ENCODE results near the gene RCAN3.
"Not testable (repeated sequence)": the region's sequence is repeated elsewhere in the genome, so short reads cannot be mapped to it uniquely, and the experiment has no call there.

The RCAN3 gene

DNA sequence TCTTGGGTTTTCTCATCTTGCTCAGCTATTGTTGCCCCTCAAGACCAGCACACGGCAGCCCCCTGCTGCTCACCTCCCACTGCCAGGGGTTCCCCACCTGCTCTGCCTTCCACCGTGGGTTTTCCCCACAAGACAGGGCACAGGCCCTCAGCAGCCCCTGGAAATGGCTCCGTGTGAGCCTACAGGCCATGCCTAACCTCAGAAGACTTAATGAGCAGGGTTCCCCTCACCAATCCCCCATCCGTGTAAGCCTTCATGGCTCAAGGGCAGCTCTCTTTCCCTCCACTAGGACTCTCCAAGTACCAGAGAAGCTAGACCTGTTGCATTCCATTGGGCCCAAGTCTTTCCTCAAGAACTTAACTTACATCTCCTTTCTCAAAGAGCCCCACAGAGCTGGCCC, 18.4 kb upstream of the RCAN3 start:
- in situ Hi-C loops (cut with MboI; ENCODE audit: low sequenced_read_pairs): no loop called here

GRCh38 chr1:24486331-24487065, 16.1 kb upstream of the RCAN3 start:
- in situ Hi-C loops (cut with MboI; ENCODE audit: low sequenced_read_pairs): no loop called here

DNA sequence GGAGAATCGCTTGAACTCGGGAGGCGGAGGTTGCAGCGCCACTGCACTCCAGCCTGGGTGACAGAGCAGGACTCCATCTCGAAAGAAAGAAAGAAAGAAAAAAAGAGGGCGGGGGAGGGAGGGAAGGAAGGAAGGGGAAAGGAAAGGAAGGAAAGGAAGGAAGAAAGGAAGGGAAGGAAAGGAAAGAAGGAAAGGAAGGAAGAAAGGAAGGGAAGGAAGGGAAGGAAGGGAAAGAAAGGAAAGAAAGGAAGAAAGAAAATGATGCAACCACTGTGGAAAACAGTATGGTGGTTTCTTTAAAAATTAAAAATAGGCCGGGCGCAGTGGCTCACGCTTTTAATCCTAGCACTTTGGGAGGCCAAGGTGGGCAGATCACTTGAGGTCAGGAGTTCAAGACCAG, 15.2 kb upstream of the RCAN3 start:
- in situ Hi-C loops (cut with MboI; ENCODE audit: low sequenced_read_pairs): no loop called here

GRCh38 chr1:24488159-24488558, 14.5 kb upstream of the RCAN3 start:
- in situ Hi-C loops (cut with MboI; ENCODE audit: low sequenced_read_pairs): not testable (repeated sequence)

DNA sequence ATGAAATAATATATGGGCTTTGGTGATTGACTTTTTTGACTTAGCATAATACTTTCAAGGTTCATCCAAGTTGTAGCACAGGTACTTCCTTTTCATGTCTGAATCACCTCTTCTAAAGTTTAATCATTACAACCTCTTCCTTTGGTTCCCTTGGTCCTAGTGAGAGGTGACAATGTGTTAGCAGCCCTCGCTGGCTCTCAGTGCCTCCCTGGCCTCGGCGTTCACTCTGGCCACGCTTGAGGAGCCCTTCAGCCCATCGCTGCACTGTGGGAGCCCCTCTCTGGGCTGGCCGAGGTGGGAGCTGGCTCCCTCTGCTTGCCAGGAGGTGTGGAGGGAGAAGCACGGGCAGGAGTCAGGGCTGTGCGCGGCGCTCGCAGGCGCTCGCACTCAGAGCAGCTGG, 13.0 kb upstream of the RCAN3 start:
- in situ Hi-C loops (cut with MboI; ENCODE audit: low sequenced_read_pairs): no loop called here

- in situ Hi-C loops (cut with MboI; ENCODE audit: low sequenced_read_pairs): no loop called here
These were observed 12.4 kb upstream of the RCAN3 start for GRCh38 chr1:24490101-24490781.

DNA sequence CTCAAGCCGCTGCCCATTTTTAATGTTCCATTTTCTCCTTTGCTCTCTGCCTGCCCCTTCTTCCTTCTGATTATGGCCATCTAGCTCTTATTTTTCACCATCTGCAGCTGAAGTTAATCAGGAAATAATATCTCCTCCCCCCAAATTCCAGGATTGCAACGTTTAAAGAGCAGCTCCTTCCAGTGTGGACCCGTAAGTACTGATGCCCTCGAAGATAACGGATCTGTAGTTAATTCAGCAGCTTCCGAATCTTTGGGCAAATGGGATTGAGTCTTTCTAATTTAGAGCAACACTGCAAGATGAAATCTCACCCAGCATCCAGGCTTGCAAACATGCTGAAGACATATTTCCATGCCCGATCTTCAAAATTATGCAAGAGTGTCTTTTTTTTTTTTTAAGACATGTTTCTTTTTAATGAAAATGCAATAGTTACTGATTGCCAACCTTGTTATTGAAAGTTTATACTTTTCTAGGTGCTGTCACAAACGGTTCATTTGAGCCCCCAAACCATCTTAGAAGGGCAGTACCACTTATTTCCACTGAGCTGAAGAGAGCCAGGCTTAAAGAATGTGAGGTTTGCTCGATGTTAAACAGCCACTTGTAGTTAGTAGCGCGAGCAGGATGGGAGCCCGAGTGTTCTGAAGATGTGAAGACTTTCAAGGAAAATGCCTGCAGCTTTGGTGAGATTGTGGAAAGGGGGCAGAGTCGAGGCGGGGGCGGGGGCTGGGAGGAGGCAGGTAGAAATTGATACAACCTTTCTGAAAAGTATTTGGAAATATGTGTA, 10.9 kb upstream of the RCAN3 start:
- in situ Hi-C loops (cut with MboI; ENCODE audit: low sequenced_read_pairs): no loop called here

DNA sequence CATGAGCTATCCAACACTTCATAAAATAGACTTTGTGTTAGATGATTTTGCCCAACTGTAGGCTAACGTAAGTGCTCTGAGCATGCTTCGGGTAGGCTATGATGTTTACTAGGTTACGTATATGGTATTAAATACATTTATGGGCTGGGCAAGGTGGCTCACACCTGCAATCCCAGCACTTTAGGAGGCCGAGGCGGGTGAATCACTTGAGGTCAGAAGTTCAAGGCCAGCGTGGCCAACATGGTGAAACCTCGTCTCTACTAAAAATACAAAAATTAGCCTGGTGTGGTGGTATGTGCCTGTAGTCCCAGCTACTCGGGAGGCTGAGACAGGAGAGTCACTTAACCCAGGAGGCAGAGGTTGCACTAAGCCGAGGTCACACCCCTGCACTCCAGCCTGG, 9.7 kb upstream of the RCAN3 start:
- in situ Hi-C loops (cut with MboI; ENCODE audit: low sequenced_read_pairs): not testable (repeated sequence)

- in situ Hi-C loops (cut with MboI; ENCODE audit: low sequenced_read_pairs): no loop called here
These were observed 8.9 kb upstream of the RCAN3 start for GRCh38 chr1:24493785-24494184.

DNA sequence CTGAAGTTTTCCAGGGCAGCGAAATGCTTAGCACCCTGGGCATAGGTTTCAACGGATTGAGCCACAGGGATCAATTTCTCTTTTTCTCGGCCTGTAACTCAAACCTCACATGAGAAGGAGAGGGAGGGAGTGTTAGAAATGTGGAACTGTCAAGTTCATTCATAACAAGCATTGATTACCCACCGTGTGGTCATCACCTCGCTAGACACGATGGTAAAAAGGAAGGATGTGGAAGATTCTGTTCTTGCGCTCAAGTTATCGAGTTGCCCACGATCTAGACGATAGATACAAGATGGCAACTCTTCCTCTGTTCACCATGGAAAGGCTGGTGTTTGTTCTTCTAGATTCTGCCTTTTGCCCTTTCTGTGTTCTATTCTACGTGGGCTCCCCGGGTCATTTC, 4.0 kb upstream of the RCAN3 start:
- in situ Hi-C loops (cut with MboI; ENCODE audit: low sequenced_read_pairs): no loop called here

DNA sequence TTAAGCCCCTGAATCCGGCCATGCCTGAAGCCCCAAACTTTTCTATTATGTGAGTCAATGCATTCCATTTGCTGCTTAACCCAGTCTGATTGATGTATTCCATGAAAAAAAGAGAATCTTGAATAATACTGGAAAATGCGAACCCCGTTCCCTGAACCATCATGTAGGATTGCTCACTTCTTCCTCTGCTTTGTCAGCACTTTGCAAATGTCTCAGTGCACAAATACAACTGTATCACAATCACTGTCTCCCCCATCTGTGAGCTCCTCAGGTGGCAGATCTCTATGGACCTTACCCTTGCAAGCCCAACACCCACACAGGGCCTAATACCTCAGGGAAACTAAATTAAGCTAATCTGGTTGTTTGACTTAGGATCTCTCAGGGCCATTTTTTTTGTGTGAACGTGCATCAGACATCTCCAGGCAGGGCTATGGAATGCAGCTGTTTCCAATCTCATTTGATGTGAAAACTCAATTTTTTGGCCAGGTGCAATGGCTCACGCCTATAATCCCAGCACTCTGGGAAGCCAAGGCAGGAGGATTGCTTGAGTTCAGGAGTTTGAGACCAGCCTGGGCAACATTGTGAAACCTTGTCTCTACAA, 2.1 kb upstream of the RCAN3 start:
- in situ Hi-C loops (cut with MboI; ENCODE audit: low sequenced_read_pairs): no loop called here

DNA sequence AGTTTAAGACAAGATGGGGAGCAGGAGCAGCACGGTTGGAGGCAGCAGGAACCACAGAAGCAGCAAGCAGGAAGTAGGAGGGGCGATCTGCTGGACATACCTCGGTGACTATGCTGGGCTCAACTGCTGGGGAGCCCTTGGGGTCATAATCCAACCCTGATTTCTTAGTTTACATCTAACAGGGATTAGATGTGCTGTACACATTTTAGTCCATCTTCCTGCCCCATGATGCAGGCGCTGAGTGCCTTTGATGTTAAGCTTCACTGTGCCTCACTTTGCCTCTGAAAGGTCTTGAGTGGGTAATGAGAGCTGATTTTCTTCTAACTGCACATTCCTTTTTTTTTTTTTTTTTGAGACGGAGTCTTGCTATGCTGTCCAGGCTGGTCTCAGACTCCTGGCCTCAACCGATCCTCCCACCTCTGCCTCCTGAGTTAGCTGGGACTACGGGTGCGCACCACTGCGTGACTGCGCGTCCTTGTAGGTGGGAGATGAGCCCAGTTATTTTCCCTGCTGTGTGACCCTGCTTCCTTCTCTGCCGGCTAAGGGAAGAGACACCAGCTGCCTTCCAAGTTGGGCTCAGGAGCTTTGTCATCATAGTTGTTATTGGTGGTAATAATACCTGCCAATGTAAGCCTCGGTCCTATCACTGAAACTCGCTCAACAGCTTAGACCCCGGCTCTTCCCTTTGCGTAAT, 1.1 kb upstream of the RCAN3 start:
- in situ Hi-C loops (cut with MboI; ENCODE audit: low sequenced_read_pairs): no loop called here

- in situ Hi-C loops (cut with MboI; ENCODE audit: low sequenced_read_pairs): no loop called here
These were observed 449 bp upstream of the RCAN3 start for GRCh38 chr1:24502065-24502708.

DNA sequence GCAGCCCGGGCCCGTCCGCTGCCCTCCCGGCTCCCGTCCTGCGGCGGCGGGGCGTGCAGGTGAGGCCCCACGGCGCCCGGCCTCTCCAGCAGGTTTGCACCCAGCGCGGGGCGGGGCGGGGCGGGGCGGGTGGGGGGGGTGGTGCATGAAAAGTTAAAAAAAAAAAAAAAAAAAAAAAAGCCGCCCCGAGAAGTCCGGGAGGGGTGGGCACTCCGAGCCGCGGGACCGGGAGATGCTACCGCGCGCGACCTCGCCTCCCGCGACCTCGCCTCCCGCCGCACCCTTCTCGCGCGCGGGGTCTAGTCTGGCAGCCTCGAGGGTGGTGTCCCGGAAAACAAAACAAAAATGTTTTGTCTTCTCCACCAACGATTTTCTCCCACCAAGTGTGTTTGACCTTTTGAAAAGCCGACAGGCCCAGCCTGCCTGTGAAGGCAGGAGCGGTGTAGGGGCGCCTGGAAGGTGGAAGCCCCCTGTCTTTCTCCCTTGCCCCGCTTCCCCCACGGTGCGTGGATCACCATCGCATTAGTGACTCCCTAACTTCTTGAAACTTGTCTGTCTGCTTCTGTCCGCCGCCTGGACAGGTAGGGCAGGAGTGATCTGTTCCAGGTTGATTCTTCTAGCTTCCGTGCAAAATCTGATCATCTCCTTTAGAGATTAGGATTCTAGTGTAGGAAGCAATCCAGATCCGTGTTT, 569 bp downstream of the RCAN3 start:
- in situ Hi-C loops (cut with MboI; ENCODE audit: low sequenced_read_pairs): no loop called here

DNA sequence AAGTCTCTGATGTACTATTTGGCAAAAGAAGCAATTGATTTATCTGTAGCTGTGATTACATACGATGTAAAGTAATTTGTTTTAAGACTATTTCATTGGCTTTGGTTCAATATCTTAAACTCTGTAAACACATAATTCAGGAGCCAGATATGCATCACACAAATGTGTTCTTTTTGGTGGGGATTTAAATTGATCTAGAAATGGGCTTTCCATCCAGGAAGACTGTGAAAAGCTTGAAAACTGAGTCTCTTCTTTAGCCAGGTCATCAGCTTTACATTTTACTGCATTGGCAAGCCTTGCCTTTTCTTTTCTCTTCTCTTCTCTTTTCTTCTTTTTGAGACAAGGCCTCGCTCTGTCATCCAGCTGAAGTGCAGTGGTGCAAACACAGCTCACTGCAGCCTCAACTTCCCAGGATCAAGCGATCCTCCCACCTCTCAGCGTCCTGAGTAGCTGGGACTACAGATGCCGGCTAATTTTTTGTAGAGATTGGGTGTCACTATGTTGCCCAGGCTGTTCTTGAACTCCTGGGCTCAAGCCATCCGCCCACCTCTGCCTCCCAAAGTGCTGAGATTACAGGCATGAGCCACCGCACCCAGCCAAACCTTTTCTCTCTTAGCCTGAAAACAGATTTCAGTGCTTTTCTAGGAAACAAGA, 1.4 kb downstream of the RCAN3 start:
- in situ Hi-C loops (cut with MboI; ENCODE audit: low sequenced_read_pairs): no loop called here

GRCh38 chr1:24504560-24504959, 1.9 kb downstream of the RCAN3 start:
- in situ Hi-C loops (cut with MboI; ENCODE audit: low sequenced_read_pairs): no loop called here

GRCh38 chr1:24505816-24506215, 3.2 kb downstream of the RCAN3 start:
- in situ Hi-C loops (cut with MboI; ENCODE audit: low sequenced_read_pairs): no loop called here

GRCh38 chr1:24506691-24507381, 4.2 kb downstream of the RCAN3 start:
- in situ Hi-C loops (cut with MboI; ENCODE audit: low sequenced_read_pairs): no loop called here

DNA sequence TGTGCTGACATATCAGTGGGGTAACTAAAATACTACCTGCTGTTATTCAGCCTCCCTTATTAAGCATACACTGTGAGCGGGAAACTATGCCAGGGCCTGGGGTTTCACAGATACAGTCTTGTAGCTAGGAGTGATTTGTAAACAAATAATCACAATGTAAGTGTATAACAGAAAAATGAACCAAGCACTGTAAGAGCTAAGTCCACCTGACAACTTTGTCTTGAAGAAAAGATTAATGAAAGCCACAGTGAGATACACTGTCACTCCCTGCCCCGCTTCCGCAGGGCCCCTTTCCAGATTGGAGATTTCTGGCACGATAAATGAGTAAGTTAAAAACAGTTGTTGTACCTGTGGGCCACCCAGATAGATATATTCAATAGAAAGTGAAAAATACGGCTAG, 4.8 kb downstream of the RCAN3 start:
- in situ Hi-C loops (cut with MboI; ENCODE audit: low sequenced_read_pairs): no loop called here
